T-helper 1 cell treated with Interleukin-12 subunit alpha and Interleukin-12 subunit beta and Interleukin-4 antibody, amounts not matched to agents 30 μg/mL and 1 μg/mL, for 36 hours (primary cell): ENCODE data around the gene NDUFA7.
"Not testable (repeated sequence)": the region's sequence is repeated elsewhere in the genome, so short reads cannot be mapped to it uniquely, and the experiment has no call there.

Experiments
- H3K27ac Mint-ChIP-seq: one replicate; pipeline ENCODE4 v1.8.0; 2021; ENCODE audit warnings: mild to moderate bottlenecking, mixed read lengths
- H3K27me3 Mint-ChIP-seq: one replicate; pipeline ENCODE4 v1.8.0; 2021; ENCODE audit warnings: low read depth, mixed read lengths
- H3K36me3 Mint-ChIP-seq: one replicate; pipeline ENCODE4 v1.8.0; 2021; ENCODE audit warnings: low read depth, mixed read lengths
- H3K4me1 Mint-ChIP-seq: one replicate; pipeline ENCODE4 v1.8.0; 2021; ENCODE audit warnings: low read depth, mixed read lengths
- H3K4me3 Mint-ChIP-seq: one replicate; pipeline ENCODE4 v1.8.0; 2021; ENCODE audit warnings: mild to moderate bottlenecking, moderate library complexity, mixed read lengths
- H3K9me3 Mint-ChIP-seq: one replicate; pipeline ENCODE4 v1.8.0; 2021; ENCODE audit warnings: mixed read lengths

NDUFA7 gene

GRCh38 chr19:8333767-8334457, 12.7 kb upstream of the NDUFA7 start:
- H3K4me3 Mint-ChIP-seq = no peak overlapping the region

GRCh38 chr19:8332976-8333766, 12.0 kb upstream of the NDUFA7 start:
- Mint-ChIP-seq H3K4me1 (peaks cover 2% of the 10 kb centered on the region), H3K27me3 (peaks cover 34% of the 10 kb centered on the region), H3K4me3 (no peak overlapping the region), H3K36me3 (no peaks in the 10 kb centered on the region), H3K9me3 (no peaks in the 10 kb centered on the region), H3K27ac (no peak overlapping the region)

More at GRCh38 chr19:8333767-8334457, 12.7 kb upstream of the NDUFA7 start:
- Mint-ChIP-seq H3K9me3 (no peaks in the 10 kb centered on the region), H3K36me3 (no peaks in the 10 kb centered on the region), H3K4me1 (peaks cover 2% of the 10 kb centered on the region), H3K27ac (no peak overlapping the region), H3K27me3 (peaks cover 33% of the 10 kb centered on the region)

- Mint-ChIP-seq H3K27ac (no peak overlapping the region), H3K4me1 (peaks cover 2% of the 10 kb centered on the region), H3K27me3 (peaks cover 30% of the 10 kb centered on the region), H3K9me3 (no peaks in the 10 kb centered on the region), H3K4me3 (no peak overlapping the region), H3K36me3 (no peaks in the 10 kb centered on the region)
These were observed 10.2 kb upstream of the NDUFA7 start for GRCh38 chr19:8331263-8331845.

- Mint-ChIP-seq H3K9me3 (no peaks in the 10 kb centered on the region), H3K36me3 (no peaks in the 10 kb centered on the region), H3K27me3 (peaks cover 22% of the 10 kb centered on the region), H3K27ac (no peak overlapping the region), H3K4me3 (no peak overlapping the region), H3K4me1 (no peaks in the 10 kb centered on the region)
These were observed 8.8 kb upstream of the NDUFA7 start for GRCh38 chr19:8329996-8330395.

GRCh38 chr19:8325454-8325853, 4.3 kb upstream of the NDUFA7 start:
- H3K27me3 Mint-ChIP-seq = peaks cover 18% of the 10 kb centered on the region
- H3K4me3 Mint-ChIP-seq = no peak overlapping the region
- no peak overlapping the region for H3K27ac Mint-ChIP-seq
- no peaks in the 10 kb centered on the region for H3K9me3 Mint-ChIP-seq
- H3K4me1 Mint-ChIP-seq = peaks cover 16% of the 10 kb centered on the region
- peaks cover 19% of the 10 kb centered on the region for H3K36me3 Mint-ChIP-seq

- H3K27ac Mint-ChIP-seq = no peak overlapping the region
- peaks cover 21% of the 10 kb centered on the region for H3K36me3 Mint-ChIP-seq
- peaks cover 14% of the 10 kb centered on the region for H3K27me3 Mint-ChIP-seq
- no peak overlapping the region for H3K4me3 Mint-ChIP-seq
- H3K9me3 Mint-ChIP-seq = no peaks in the 10 kb centered on the region
- peaks cover 25% of the 10 kb centered on the region for H3K4me1 Mint-ChIP-seq
These were observed 3.2 kb upstream of the NDUFA7 start for GRCh38 chr19:8324186-8325050.

GRCh38 chr19:8323781-8324185, 2.6 kb upstream of the NDUFA7 start:
- Mint-ChIP-seq H3K4me3 (no peak overlapping the region), H3K36me3 (peaks cover 21% of the 10 kb centered on the region), H3K27me3 (peaks cover 14% of the 10 kb centered on the region), H3K27ac (no peak overlapping the region), H3K4me1 (peaks cover 25% of the 10 kb centered on the region), H3K9me3 (no peaks in the 10 kb centered on the region)

- Mint-ChIP-seq H3K27me3 (peaks cover 4% of the 10 kb centered on the region), H3K4me3 (peak overlapping the region; percentile 100), H3K4me1 (peaks cover 25% of the 10 kb centered on the region), H3K27ac (no peak overlapping the region), H3K9me3 (no peaks in the 10 kb centered on the region), H3K36me3 (peaks cover 21% of the 10 kb centered on the region)
These were observed 1.4 kb upstream of the NDUFA7 start for GRCh38 chr19:8322638-8322997.

- peaks cover 21% of the 10 kb centered on the region for H3K36me3 Mint-ChIP-seq
These were observed 937 bp upstream of the NDUFA7 start for GRCh38 chr19:8321986-8322637.

GRCh38 chr19:8320564-8321066, 560 bp downstream of the NDUFA7 start:
- peak overlapping the region; percentile 100 for H3K27ac Mint-ChIP-seq
- peaks cover 25% of the 10 kb centered on the region for H3K4me1 Mint-ChIP-seq
- H3K9me3 Mint-ChIP-seq = no peaks in the 10 kb centered on the region
- H3K36me3 Mint-ChIP-seq = peaks cover 22% of the 10 kb centered on the region
- H3K4me3 Mint-ChIP-seq = peak overlapping the region; percentile 100
- no peaks in the 10 kb centered on the region for H3K27me3 Mint-ChIP-seq

More at GRCh38 chr19:8321986-8322637, 937 bp upstream of the NDUFA7 start:
- H3K27ac Mint-ChIP-seq = peak overlapping the region; percentile 100
- peaks cover 4% of the 10 kb centered on the region for H3K27me3 Mint-ChIP-seq
- peaks cover 25% of the 10 kb centered on the region for H3K4me1 Mint-ChIP-seq
- peak overlapping the region; percentile 100 for H3K4me3 Mint-ChIP-seq
- no peaks in the 10 kb centered on the region for H3K9me3 Mint-ChIP-seq

GRCh38 chr19:8319807-8320520, 1.2 kb downstream of the NDUFA7 start:
- peaks cover 24% of the 10 kb centered on the region for H3K36me3 Mint-ChIP-seq
- H3K4me3 Mint-ChIP-seq = peak overlapping the region; percentile 100
- H3K27ac Mint-ChIP-seq = peak overlapping the region; percentile 100
- H3K9me3 Mint-ChIP-seq = no peaks in the 10 kb centered on the region
- no peaks in the 10 kb centered on the region for H3K27me3 Mint-ChIP-seq
- H3K4me1 Mint-ChIP-seq = peaks cover 25% of the 10 kb centered on the region

- not testable (repeated sequence) for H3K27ac Mint-ChIP-seq, H3K4me3 Mint-ChIP-seq
These were observed 2.3 kb downstream of the NDUFA7 start for GRCh38 chr19:8318835-8319234.

More at GRCh38 chr19:8318835-8319234, 2.3 kb downstream of the NDUFA7 start:
- not testable (repeated sequence) for H3K9me3 Mint-ChIP-seq, H3K27me3 Mint-ChIP-seq
- peaks cover 25% of the 10 kb centered on the region for H3K4me1 Mint-ChIP-seq
- peaks cover 26% of the 10 kb centered on the region for H3K36me3 Mint-ChIP-seq
